GM12878 (cell line): Measurements from ENCODE around the gene GLG1. TPM values are rescaled to one million over a fixed set of nuclear protein-coding genes. Genes with fewer than 3 reads are reported as not detected.
"Not testable (repeated sequence)": the region's sequence is repeated elsewhere in the genome, so short reads cannot be mapped to it uniquely, and the experiment has no call there.

Source experiments
- ATAC-seq: fragments of 200-7000 bp; cut with Tn5 transposase; 3 replicates; pipeline ENCODE4 v1.9.1; 2020; ENCODE audit warnings: mild to moderate bottlenecking, moderate library complexity
- BruUV-seq: library from RNA; stranded (reverse); fragments of 400-500 nt; replicated peaks from 2 replicates; lab custom pipeline; 2021; lab: Mats Ljungman, UMichigan
- CTCF ChIA-PET: fragments of 300-600 bp; sonication (Branson Sonifier 250); formaldehyde crosslinking; extraction: SDS; loops from one replicate; lab custom pipeline; 2021; ENCODE audit warnings: inconsistent platforms; lab: Yijun Ruan, JAX
- POLR2A ChIA-PET: fragments of 350-600 bp; formaldehyde crosslinking; extraction: SDS; loops from one replicate; lab custom pipeline; 2021; ENCODE audit warnings: inconsistent platforms; lab: Charles Lee
- RAD21 ChIA-PET: fragments of 300-600 bp; sonication (Branson Sonifier 250); formaldehyde crosslinking; loops from one replicate; lab custom pipeline; 2023; ENCODE audit warnings: antibody characterized with exemption; ENCODE audit not compliant: unreplicated experiment; lab: Charles Lee
- SMC1A ChIA-PET: fragments of 300-600 bp; sonication (Branson Sonifier 250); formaldehyde crosslinking; loops from one replicate; lab custom pipeline; 2023; ENCODE audit not compliant: unreplicated experiment, uncharacterized antibody; lab: Charles Lee
- DNase-seq: peaks from one replicate; pipeline ENCODE4 v3.0.0-alpha.2; 2011; ENCODE audit warnings: low read depth, low spot score
- FAIRE-seq: peaks from 3 replicates; lab custom pipeline; 2011; peaks lifted over from hg19 to GRCh38; lab: Jason Lieb, UNC
- H2AFZ ChIP-seq: 2 replicates; pipeline ENCODE4 v1.6.0; 2011; ENCODE audit warnings: low read depth, low read length, control low read depth; ENCODE audit not compliant: control insufficient read depth
- H3K27ac ChIP-seq: 2 replicates; pipeline ENCODE4 v1.5.1; 2011; ENCODE audit warnings: control low read depth; ENCODE audit not compliant: control insufficient read depth, insufficient read depth
- H3K27me3 ChIP-seq, 2 experiments: replicated peaks in 1 of 2; 2 replicates each; pipeline versions ENCODE4 v1.6.0 to v1.6.1; 2011; ENCODE audit warnings: low read length in 1 of 2; ENCODE audit not compliant: control insufficient read depth in 2 of 2, insufficient read depth in 2 of 2
- H3K36me3 ChIP-seq, 2 experiments: 2 replicates each; pipeline ENCODE4 v1.5.1; 2011; ENCODE audit warnings: low read length in 1 of 2; ENCODE audit not compliant: control insufficient read depth in 2 of 2, insufficient read depth in 2 of 2
- H3K4me1 ChIP-seq: 2 replicates; pipeline ENCODE4 v1.6.1; 2011; ENCODE audit warnings: mild to moderate bottlenecking, low read length, moderate library complexity, mixed read lengths; ENCODE audit not compliant: control insufficient read depth, insufficient read depth
- H3K4me2 ChIP-seq: 2 replicates; pipeline ENCODE4 v1.6.0; 2011; ENCODE audit warnings: control low read depth; ENCODE audit not compliant: control insufficient read depth, insufficient read depth
- H3K4me3 ChIP-seq: fragments of 200-600 bp; sonication (generic); 2 replicates; pipeline ENCODE4 v1.5.1; 2016
- H3K79me2 ChIP-seq: 2 replicates; pipeline ENCODE4 v1.6.0; 2011; ENCODE audit warnings: low read length; ENCODE audit not compliant: control insufficient read depth, insufficient read depth
- H3K9ac ChIP-seq: 2 replicates; pipeline ENCODE4 v1.8.0; 2011; ENCODE audit warnings: low read length, control low read depth, mixed read lengths; ENCODE audit not compliant: control insufficient read depth, insufficient read depth
- H3K9me3 ChIP-seq: replicated peaks from 3 replicates; pipeline ENCODE4 v1.5.1; 2011; ENCODE audit warnings: mild to moderate bottlenecking, low read length; ENCODE audit not compliant: control insufficient read depth, insufficient read depth
- H4K20me1 ChIP-seq: 2 replicates; pipeline ENCODE4 v1.6.0; 2011; ENCODE audit not compliant: control insufficient read depth, insufficient read depth
- WGBS: methylation state at CpG from one replicate; pipeline ENCODE4 v1.1.6; 2016; ENCODE audit warnings: low lambda C conversion rate; ENCODE audit not compliant: insufficient replicate concordance, insufficient coverage; ENCODE audit errors: missing lambda C conversion rate; 5-methylcytosine and 5-hydroxymethylcytosine counted together
- in situ Hi-C: fragments of 300-500 bp; cut with MboI; formaldehyde crosslinking; loops from 9 replicates; pipeline ENCODE4 v1.14.3; 2018; ENCODE audit warnings: mixed read lengths
- intact Hi-C: fragments of 100-400 bp; cut with micrococcal nuclease; formaldehyde crosslinking; loops from one replicate; pipeline ENCODE4 v1.14.2; 2022; ENCODE audit not compliant: unreplicated experiment
- polyA plus RNA-seq, 11 experiments: library from polyadenylated mRNA; depleted of rRNA in 4 of 11; unstranded in 6 of 11; stranded (reverse) in 5 of 11; fragments of >200 nt; fragmentation: Nextera tagmentation in 4 of 11; fragmentation: Illumina TruSeq in 1 of 11; extraction: Ambion mirVana in 4 of 11; extraction: Trizol in 1 of 11; gene quantifications; 1 replicate in 1 of 11; 2 replicates in 10 of 11; pipeline versions ENCODE4 v1.2.1 to v1.2.3, GENCODE V29; 2011 to 2016; ENCODE audit warnings: inconsistent platforms in 2 of 11, missing spikeins in 2 of 11, low read depth in 1 of 11
- total RNA-seq, 4 experiments: library from RNA; depleted of rRNA in 3 of 4; stranded (reverse); fragments of >200 nt in 3 of 4; fragmentation: Illumina TruSeq in 1 of 4; extraction: Trizol in 1 of 4; gene quantifications; 2 replicates each; pipeline versions ENCODE4 v1.2.1 to v1.2.3, GENCODE V29; 2013 to 2021

GLG1 gene
- total and polyA plus RNA-seq, 10 of the 15 experiments (the other 5 are each of a cell fraction or from before 2014, with no cell fraction given): 7.6 to 49.4 (median 28.2) TPM

- CTCF ChIA-PET, RAD21 ChIA-PET, H3K27ac ChIP-seq, SMC1A ChIA-PET, H3K79me2 ChIP-seq, ATAC-seq, H4K20me1 ChIP-seq, H3K9ac ChIP-seq, H3K4me1 ChIP-seq, H3K27me3 ChIP-seq, POLR2A ChIA-PET, BruUV-seq, H3K9me3 ChIP-seq, FAIRE-seq, H2AFZ ChIP-seq, H3K4me3 ChIP-seq, intact Hi-C loops, H3K36me3 ChIP-seq, DNase-seq, H3K4me2 ChIP-seq, in situ Hi-C loops: not testable (repeated sequence)
- WGBS: 40% methylated on average over 5 of the region's 10 CpGs
Measured at GRCh38 chr16:74412775-74413390, 194.0 kb downstream of the GLG1 start.

GRCh38 chr16:74412138-74412774, 194.7 kb downstream of the GLG1 start:
- CTCF ChIA-PET, RAD21 ChIA-PET, H3K79me2 ChIP-seq, H4K20me1 ChIP-seq, H2AFZ ChIP-seq, H3K9me3 ChIP-seq, POLR2A ChIA-PET, intact Hi-C loops, H3K4me2 ChIP-seq, SMC1A ChIA-PET, DNase-seq, in situ Hi-C loops, H3K4me3 ChIP-seq, ATAC-seq, BruUV-seq, H3K36me3 ChIP-seq, H3K27ac ChIP-seq, H3K4me1 ChIP-seq, H3K27me3 ChIP-seq, H3K9ac ChIP-seq, FAIRE-seq: not testable (repeated sequence)
- 42% methylated on average over 5 of the region's 13 CpGs for WGBS

GRCh38 chr16:74410981-74411380, 195.9 kb downstream of the GLG1 start:
- ATAC-seq, H3K9ac ChIP-seq, DNase-seq, H3K4me2 ChIP-seq, H3K27me3 ChIP-seq, H2AFZ ChIP-seq, H3K4me1 ChIP-seq, in situ Hi-C loops, SMC1A ChIA-PET, CTCF ChIA-PET, H3K27ac ChIP-seq, H4K20me1 ChIP-seq, H3K9me3 ChIP-seq, POLR2A ChIA-PET, H3K79me2 ChIP-seq, BruUV-seq, H3K4me3 ChIP-seq, FAIRE-seq, intact Hi-C loops, H3K36me3 ChIP-seq, RAD21 ChIA-PET: not testable (repeated sequence)
- WGBS: 40% methylated on average over 9 of the region's 9 CpGs
